ENCODE measurements around the gene ENAM.

DNA sequence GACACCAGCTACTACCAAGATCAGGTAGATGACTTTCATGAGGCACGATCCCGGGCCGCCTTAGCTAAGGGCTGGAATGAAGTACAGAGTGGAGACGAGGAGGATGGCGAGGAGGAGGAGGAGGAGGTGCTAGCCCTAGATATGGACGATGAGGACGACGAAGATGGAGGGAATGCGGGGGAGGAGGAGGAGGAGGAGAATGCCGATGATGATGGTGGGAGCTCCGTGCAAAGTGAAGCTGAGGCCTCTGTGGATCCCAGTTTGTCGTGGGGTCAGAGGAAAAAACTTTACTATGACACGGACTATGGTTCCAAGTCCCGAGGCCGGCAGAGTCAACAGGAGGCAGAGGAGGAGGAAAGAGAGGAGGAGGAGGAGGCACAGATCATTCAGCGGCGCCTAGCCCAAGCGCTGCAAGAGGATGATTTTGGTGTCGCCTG lies 60.3 kb downstream of the ENAM start:
- TF ChIP-seq POLR2A (IDR thresholded peaks at IDR 0.05; ENCODE audit: borderline replicate concordance, extremely low read depth, insufficient read depth, insufficient read length) (no peak), SP1 (IDR thresholded peaks at IDR 0.05; ENCODE audit: low read depth) (no peak), JUND (IDR thresholded peaks at IDR 0.05) (no peak), POLR2AphosphoS5 (IDR thresholded peaks at IDR 0.05; ENCODE audit: low read depth, low read length) (no peak), ZNF274 (IDR thresholded peaks at IDR 0.05; ENCODE audit: low read depth, low read length) (no peak)
- TF ChIP-seq, protein P1, sequence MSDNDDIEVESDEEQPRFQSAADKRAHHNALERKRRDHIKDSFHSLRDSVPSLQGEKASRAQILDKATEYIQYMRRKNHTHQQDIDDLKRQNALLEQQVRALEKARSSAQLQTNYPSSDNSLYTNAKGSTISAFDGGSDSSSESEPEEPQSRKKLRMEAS (IDR thresholded peaks at IDR 0.05), result no peak
- TF ChIP-seq, protein P2, sequence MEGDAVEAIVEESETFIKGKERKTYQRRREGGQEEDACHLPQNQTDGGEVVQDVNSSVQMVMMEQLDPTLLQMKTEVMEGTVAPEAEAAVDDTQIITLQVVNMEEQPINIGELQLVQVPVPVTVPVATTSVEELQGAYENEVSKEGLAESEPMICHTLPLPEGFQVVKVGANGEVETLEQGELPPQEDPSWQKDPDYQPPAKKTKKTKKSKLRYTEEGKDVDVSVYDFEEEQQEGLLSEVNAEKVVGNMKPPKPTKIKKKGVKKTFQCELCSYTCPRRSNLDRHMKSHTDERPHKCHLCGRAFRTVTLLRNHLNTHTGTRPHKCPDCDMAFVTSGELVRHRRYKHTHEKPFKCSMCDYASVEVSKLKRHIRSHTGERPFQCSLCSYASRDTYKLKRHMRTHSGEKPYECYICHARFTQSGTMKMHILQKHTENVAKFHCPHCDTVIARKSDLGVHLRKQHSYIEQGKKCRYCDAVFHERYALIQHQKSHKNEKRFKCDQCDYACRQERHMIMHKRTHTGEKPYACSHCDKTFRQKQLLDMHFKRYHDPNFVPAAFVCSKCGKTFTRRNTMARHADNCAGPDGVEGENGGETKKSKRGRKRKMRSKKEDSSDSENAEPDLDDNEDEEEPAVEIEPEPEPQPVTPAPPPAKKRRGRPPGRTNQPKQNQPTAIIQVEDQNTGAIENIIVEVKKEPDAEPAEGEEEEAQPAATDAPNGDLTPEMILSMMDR (IDR thresholded peaks at IDR 0.05 in 2 of 3, conservative IDR thresholded peaks at IDR 0.05 in 1 of 3; ENCODE audit: borderline replicate concordance in 1 of 3, insufficient read depth in 1 of 3, low read depth in 2 of 3, low read length in 2 of 3), result no peak
